Stimulated activated CD4-positive, alpha-beta T cell treated with anti-CD3 and anti-CD28 coated beads, Interleukin-15, amount 100 ng/mL, for 1 hour (primary cell): ENCODE data around the gene KIF20B.
"Not testable (repeated sequence)": the region's sequence is repeated elsewhere in the genome, so short reads cannot be mapped to it uniquely, and the experiment has no call there.

ENCODE experiments used
- DNase-seq, 2 donors: peaks; one replicate each; pipeline ENCODE4 v3.0.0-alpha.2; 2020; ENCODE audit warnings: low read depth in 1 of 2, low spot score in 1 of 2

Gene KIF20B

GRCh38 chr10:89771684-89772083 is 70.3 kb downstream of the KIF20B start:
- no peak for DNase-seq

GRCh38 chr10:89773081-89773480 is 71.7 kb downstream of the KIF20B start:
- no peak for DNase-seq

- DNase-seq = no peak
Measured at GRCh38 chr10:89776665-89777064, 75.3 kb downstream of the KIF20B start.

- DNase-seq = no peak
Measured at GRCh38 chr10:89782470-89782869, 81.1 kb downstream of the KIF20B start.

GRCh38 chr10:89783406-89783805 is 82.0 kb downstream of the KIF20B start:
- no peak for DNase-seq

- no peak for DNase-seq
Measured at GRCh38 chr10:89785095-89785494, 83.7 kb downstream of the KIF20B start.

- no peak for DNase-seq
Measured at GRCh38 chr10:89789188-89789877, 87.9 kb downstream of the KIF20B start.

- DNase-seq = no peak
Measured at GRCh38 chr10:89792187-89792586, 90.8 kb downstream of the KIF20B start.

GRCh38 chr10:89793649-89794254 is 92.4 kb downstream of the KIF20B start:
- DNase-seq = no peak

GRCh38 chr10:89795840-89796239 is 94.5 kb downstream of the KIF20B start:
- DNase-seq = no peak

- DNase-seq = no peak
Measured at GRCh38 chr10:89798092-89798491, 96.7 kb downstream of the KIF20B start.

GRCh38 chr10:89799573-89799972 is 98.2 kb downstream of the KIF20B start:
- DNase-seq = no peak

- peak in 1 of 2 donors; percentile 30 for DNase-seq
Measured at GRCh38 chr10:89805599-89806013, 104.2 kb downstream of the KIF20B start.

GRCh38 chr10:89808842-89809241 is 107.5 kb downstream of the KIF20B start:
- no peak for DNase-seq

- no peak for DNase-seq
Measured at GRCh38 chr10:89809766-89810165, 108.4 kb downstream of the KIF20B start.

GRCh38 chr10:89810908-89811525 is 109.6 kb downstream of the KIF20B start:
- DNase-seq = no peak

GRCh38 chr10:89813546-89813945 is 112.2 kb downstream of the KIF20B start:
- no peak for DNase-seq

GRCh38 chr10:89814278-89814677 is 112.9 kb downstream of the KIF20B start:
- no peak for DNase-seq

- no peak for DNase-seq
Measured at GRCh38 chr10:89815049-89815853, 113.9 kb downstream of the KIF20B start.

GRCh38 chr10:89819008-89819407 is 117.6 kb downstream of the KIF20B start:
- DNase-seq = not testable (repeated sequence)
